GM23338 (cell line): ENCODE results near the gene ADD3. TPM values are rescaled to one million over a fixed set of nuclear protein-coding genes. Genes with fewer than 3 reads are reported as not detected.

ENCODE experiments used
- ATAC-seq: fragments of 200-7000 bp; cut with Tn5 transposase; 3 replicates; pipeline ENCODE4 v1.9.1; 2020
- DNase-seq: peaks from one replicate; pipeline ENCODE4 v3.0.0-alpha.2; 2015; ENCODE audit warnings: low spot score
- H2AFZ ChIP-seq: fragments of 200-600 bp; sonication (generic); 2 replicates; pipeline ENCODE4 v1.8.0; 2016; ENCODE audit warnings: antibody characterized with exemption, mild to moderate bottlenecking, moderate library complexity
- H3F3A ChIP-seq: fragments of 200-600 bp; sonication (generic); replicated peaks from 2 replicates; pipeline ENCODE4 v1.8.0; 2017; ENCODE audit warnings: antibody characterized with exemption, mixed run types, low read depth
- H3K27ac ChIP-seq: fragments of 200-600 bp; sonication (generic); 2 replicates; pipeline ENCODE4 v1.6.1; 2016; ENCODE audit warnings: low read depth
- H3K27me3 ChIP-seq: fragments of 200-600 bp; sonication (generic); 2 replicates; pipeline ENCODE4 v1.8.0; 2016; ENCODE audit warnings: mild to moderate bottlenecking, mixed run types, moderate library complexity; ENCODE audit not compliant: insufficient read depth
- H3K36me3 ChIP-seq: fragments of 200-600 bp; sonication (generic); 2 replicates; pipeline ENCODE4 v1.8.0; 2016; ENCODE audit warnings: mild to moderate bottlenecking; ENCODE audit not compliant: insufficient read depth
- H3K4me1 ChIP-seq: fragments of 200-600 bp; sonication (generic); 2 replicates; pipeline ENCODE4 v1.8.0; 2016; ENCODE audit warnings: mild to moderate bottlenecking, moderate library complexity; ENCODE audit not compliant: insufficient read depth
- H3K4me2 ChIP-seq: fragments of 200-600 bp; sonication (generic); 2 replicates; pipeline ENCODE4 v1.7.1; 2017; ENCODE audit warnings: mixed run types
- H3K4me3 ChIP-seq: fragments of 200-600 bp; sonication (generic); 2 replicates; pipeline ENCODE4 v1.6.1; 2016; ENCODE audit warnings: mixed run types
- H3K79me2 ChIP-seq: fragments of 200-600 bp; sonication (generic); replicated peaks from 2 replicates; pipeline ENCODE4 v1.8.0; 2017; ENCODE audit warnings: mild to moderate bottlenecking; ENCODE audit not compliant: insufficient read depth
- H3K9me2 ChIP-seq: fragments of 200-600 bp; sonication (generic); 2 replicates; pipeline ENCODE4 v1.8.0; 2017; ENCODE audit not compliant: insufficient read depth
- H4K20me1 ChIP-seq: fragments of 200-600 bp; sonication (generic); replicated peaks from 2 replicates; pipeline ENCODE4 v1.8.0; 2017; ENCODE audit warnings: mild to moderate bottlenecking; ENCODE audit not compliant: insufficient read depth
- H3K27ac Mint-ChIP-seq: 2 replicates; pipeline ENCODE4 v1.8.0; 2020; ENCODE audit warnings: inconsistent platforms, mild to moderate bottlenecking, moderate library complexity, mixed read lengths
- H3K27me3 Mint-ChIP-seq: 3 replicates; pipeline ENCODE4 v1.8.0; 2022; ENCODE audit warnings: low read depth, mild to moderate bottlenecking, moderate library complexity, mixed read lengths, inconsistent platforms; ENCODE audit not compliant: insufficient read depth, poor library complexity
- H3K36me3 Mint-ChIP-seq: 3 replicates; pipeline ENCODE4 v1.8.0; 2021; ENCODE audit warnings: low read depth, mild to moderate bottlenecking, inconsistent platforms, moderate library complexity, mixed read lengths
- H3K4me1 Mint-ChIP-seq: 3 replicates; pipeline ENCODE4 v1.8.0; 2020; ENCODE audit warnings: mild to moderate bottlenecking, inconsistent platforms, mixed read lengths
- H3K4me3 Mint-ChIP-seq: 3 replicates; pipeline ENCODE4 v1.8.0; 2021; ENCODE audit warnings: moderate library complexity, mild to moderate bottlenecking, inconsistent platforms, mixed read lengths
- H3K9me3 Mint-ChIP-seq: 3 replicates; pipeline ENCODE4 v1.8.0; 2020; ENCODE audit warnings: moderate library complexity, mild to moderate bottlenecking, inconsistent platforms, mixed read lengths
- CREB1 ChIP-seq: fragments of 250-450 bp; sonication (Bioruptor Pico); IDR thresholded peaks from 2 replicates; pipeline ENCODE4 v1.5.0; 2020; ENCODE audit warnings: low read depth, mild to moderate bottlenecking, moderate library complexity
- ETS1 ChIP-seq: IDR thresholded peaks from 2 replicates; pipeline ENCODE4 v1.6.1; 2016; ENCODE audit warnings: antibody characterized with exemption
- EZH2 ChIP-seq: fragments of 200-600 bp; sonication (generic); IDR thresholded peaks from one replicate; pipeline ENCODE4 v1.8.0; 2017; ENCODE audit warnings: antibody characterized with exemption, mild to moderate bottlenecking, low read depth; ENCODE audit not compliant: unreplicated experiment
- EZH2phosphoT487 ChIP-seq: fragments of 200-600 bp; sonication (generic); IDR thresholded peaks from one replicate; pipeline ENCODE4 v1.8.1; 2018; ENCODE audit warnings: antibody characterized with exemption; ENCODE audit not compliant: unreplicated experiment
- JUNB ChIP-seq: IDR thresholded peaks from one replicate; pipeline ENCODE4 v1.6.1; 2016; ENCODE audit warnings: antibody characterized with exemption; ENCODE audit not compliant: unreplicated experiment
- NANOG ChIP-seq: IDR thresholded peaks from 2 replicates; pipeline ENCODE4 v1.6.1; 2016; ENCODE audit warnings: antibody characterized with exemption, borderline replicate concordance
- POLR2AphosphoS5 ChIP-seq: IDR thresholded peaks from 2 replicates; pipeline ENCODE4 v1.6.1; 2016; ENCODE audit warnings: antibody characterized with exemption, low read depth
- STAT1 ChIP-seq: IDR thresholded peaks from one replicate; pipeline ENCODE4 v1.6.1; 2016; ENCODE audit warnings: antibody characterized with exemption; ENCODE audit not compliant: unreplicated experiment
- ZNF114 ChIP-seq: fragments of 250-450 bp; sonication (Bioruptor Pico); IDR thresholded peaks from 2 replicates; pipeline ENCODE4 v1.5.0; 2020; ENCODE audit warnings: mild to moderate bottlenecking, moderate library complexity
- ZNF331 ChIP-seq: fragments of 250-450 bp; sonication (Bioruptor Pico); IDR thresholded peaks from 2 replicates; pipeline ENCODE4 v1.5.0; 2020; ENCODE audit warnings: low read depth, mild to moderate bottlenecking, moderate library complexity
- polyA plus RNA-seq: library from polyadenylated mRNA; unstranded; fragments of >200 nt; fragmentation: Nextera tagmentation; extraction: Ambion mirVana; gene quantifications from 2 replicates; pipeline ENCODE4 v1.2.1, GENCODE V29; 2016
- total RNA-seq: library from RNA; depleted of rRNA; stranded (reverse); fragments of >200 nt; shearing (Covaris generic); gene quantifications from 2 replicates; pipeline ENCODE4 v1.2.3, GENCODE V29; 2014
- TF ChIP-seq, protein P1 (sequence below): IDR thresholded peaks from one replicate; pipeline ENCODE4 v1.6.1; 2018; ENCODE audit warnings: antibody characterized with exemption; ENCODE audit not compliant: unreplicated experiment
- TF ChIP-seq, protein P2 (sequence below): fragments of 250-450 bp; sonication (Bioruptor Pico); IDR thresholded peaks from 2 replicates; pipeline ENCODE4 v1.5.0; 2020; ENCODE audit warnings: mild to moderate bottlenecking, moderate library complexity
- TF ChIP-seq, protein P3 (sequence below), 2 experiments: fragments of 200-600 bp in 1 of 2; sonication (generic) in 1 of 2; conservative IDR thresholded peaks; 2 replicates each; pipeline versions ENCODE4 v1.5.1 to v1.6.1; 2016 to 2017; ENCODE audit warnings: antibody characterized with exemption in 2 of 2, low read depth in 2 of 2, mild to moderate bottlenecking in 2 of 2, moderate library complexity in 1 of 2

The ADD3 gene
- total and polyA plus RNA-seq, 2 experiments from 2014 or later, result 68.5 to 767 TPM

- H3K4me3 Mint-ChIP-seq, result no peak overlapping the region
- no peak overlapping the region for H3K4me3 ChIP-seq
- no peaks in the 10 kb centered on the region for H3K36me3 ChIP-seq
- no peak for TF ChIP-seq ETS1
- TF ChIP-seq EZH2phosphoT487, result no peak
- TF ChIP-seq CREB1 (CRISPR knock-in tag), result no peak
- TF ChIP-seq STAT1, result no peak
- no peak for TF ChIP-seq ZNF331 (CRISPR knock-in tag)
- TF ChIP-seq JUNB, result no peak
- TF ChIP-seq, protein P1, sequence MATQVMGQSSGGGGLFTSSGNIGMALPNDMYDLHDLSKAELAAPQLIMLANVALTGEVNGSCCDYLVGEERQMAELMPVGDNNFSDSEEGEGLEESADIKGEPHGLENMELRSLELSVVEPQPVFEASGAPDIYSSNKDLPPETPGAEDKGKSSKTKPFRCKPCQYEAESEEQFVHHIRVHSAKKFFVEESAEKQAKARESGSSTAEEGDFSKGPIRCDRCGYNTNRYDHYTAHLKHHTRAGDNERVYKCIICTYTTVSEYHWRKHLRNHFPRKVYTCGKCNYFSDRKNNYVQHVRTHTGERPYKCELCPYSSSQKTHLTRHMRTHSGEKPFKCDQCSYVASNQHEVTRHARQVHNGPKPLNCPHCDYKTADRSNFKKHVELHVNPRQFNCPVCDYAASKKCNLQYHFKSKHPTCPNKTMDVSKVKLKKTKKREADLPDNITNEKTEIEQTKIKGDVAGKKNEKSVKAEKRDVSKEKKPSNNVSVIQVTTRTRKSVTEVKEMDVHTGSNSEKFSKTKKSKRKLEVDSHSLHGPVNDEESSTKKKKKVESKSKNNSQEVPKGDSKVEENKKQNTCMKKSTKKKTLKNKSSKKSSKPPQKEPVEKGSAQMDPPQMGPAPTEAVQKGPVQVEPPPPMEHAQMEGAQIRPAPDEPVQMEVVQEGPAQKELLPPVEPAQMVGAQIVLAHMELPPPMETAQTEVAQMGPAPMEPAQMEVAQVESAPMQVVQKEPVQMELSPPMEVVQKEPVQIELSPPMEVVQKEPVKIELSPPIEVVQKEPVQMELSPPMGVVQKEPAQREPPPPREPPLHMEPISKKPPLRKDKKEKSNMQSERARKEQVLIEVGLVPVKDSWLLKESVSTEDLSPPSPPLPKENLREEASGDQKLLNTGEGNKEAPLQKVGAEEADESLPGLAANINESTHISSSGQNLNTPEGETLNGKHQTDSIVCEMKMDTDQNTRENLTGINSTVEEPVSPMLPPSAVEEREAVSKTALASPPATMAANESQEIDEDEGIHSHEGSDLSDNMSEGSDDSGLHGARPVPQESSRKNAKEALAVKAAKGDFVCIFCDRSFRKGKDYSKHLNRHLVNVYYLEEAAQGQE, result no peak
- TF ChIP-seq NANOG, result no peak
- TF ChIP-seq, protein P2, sequence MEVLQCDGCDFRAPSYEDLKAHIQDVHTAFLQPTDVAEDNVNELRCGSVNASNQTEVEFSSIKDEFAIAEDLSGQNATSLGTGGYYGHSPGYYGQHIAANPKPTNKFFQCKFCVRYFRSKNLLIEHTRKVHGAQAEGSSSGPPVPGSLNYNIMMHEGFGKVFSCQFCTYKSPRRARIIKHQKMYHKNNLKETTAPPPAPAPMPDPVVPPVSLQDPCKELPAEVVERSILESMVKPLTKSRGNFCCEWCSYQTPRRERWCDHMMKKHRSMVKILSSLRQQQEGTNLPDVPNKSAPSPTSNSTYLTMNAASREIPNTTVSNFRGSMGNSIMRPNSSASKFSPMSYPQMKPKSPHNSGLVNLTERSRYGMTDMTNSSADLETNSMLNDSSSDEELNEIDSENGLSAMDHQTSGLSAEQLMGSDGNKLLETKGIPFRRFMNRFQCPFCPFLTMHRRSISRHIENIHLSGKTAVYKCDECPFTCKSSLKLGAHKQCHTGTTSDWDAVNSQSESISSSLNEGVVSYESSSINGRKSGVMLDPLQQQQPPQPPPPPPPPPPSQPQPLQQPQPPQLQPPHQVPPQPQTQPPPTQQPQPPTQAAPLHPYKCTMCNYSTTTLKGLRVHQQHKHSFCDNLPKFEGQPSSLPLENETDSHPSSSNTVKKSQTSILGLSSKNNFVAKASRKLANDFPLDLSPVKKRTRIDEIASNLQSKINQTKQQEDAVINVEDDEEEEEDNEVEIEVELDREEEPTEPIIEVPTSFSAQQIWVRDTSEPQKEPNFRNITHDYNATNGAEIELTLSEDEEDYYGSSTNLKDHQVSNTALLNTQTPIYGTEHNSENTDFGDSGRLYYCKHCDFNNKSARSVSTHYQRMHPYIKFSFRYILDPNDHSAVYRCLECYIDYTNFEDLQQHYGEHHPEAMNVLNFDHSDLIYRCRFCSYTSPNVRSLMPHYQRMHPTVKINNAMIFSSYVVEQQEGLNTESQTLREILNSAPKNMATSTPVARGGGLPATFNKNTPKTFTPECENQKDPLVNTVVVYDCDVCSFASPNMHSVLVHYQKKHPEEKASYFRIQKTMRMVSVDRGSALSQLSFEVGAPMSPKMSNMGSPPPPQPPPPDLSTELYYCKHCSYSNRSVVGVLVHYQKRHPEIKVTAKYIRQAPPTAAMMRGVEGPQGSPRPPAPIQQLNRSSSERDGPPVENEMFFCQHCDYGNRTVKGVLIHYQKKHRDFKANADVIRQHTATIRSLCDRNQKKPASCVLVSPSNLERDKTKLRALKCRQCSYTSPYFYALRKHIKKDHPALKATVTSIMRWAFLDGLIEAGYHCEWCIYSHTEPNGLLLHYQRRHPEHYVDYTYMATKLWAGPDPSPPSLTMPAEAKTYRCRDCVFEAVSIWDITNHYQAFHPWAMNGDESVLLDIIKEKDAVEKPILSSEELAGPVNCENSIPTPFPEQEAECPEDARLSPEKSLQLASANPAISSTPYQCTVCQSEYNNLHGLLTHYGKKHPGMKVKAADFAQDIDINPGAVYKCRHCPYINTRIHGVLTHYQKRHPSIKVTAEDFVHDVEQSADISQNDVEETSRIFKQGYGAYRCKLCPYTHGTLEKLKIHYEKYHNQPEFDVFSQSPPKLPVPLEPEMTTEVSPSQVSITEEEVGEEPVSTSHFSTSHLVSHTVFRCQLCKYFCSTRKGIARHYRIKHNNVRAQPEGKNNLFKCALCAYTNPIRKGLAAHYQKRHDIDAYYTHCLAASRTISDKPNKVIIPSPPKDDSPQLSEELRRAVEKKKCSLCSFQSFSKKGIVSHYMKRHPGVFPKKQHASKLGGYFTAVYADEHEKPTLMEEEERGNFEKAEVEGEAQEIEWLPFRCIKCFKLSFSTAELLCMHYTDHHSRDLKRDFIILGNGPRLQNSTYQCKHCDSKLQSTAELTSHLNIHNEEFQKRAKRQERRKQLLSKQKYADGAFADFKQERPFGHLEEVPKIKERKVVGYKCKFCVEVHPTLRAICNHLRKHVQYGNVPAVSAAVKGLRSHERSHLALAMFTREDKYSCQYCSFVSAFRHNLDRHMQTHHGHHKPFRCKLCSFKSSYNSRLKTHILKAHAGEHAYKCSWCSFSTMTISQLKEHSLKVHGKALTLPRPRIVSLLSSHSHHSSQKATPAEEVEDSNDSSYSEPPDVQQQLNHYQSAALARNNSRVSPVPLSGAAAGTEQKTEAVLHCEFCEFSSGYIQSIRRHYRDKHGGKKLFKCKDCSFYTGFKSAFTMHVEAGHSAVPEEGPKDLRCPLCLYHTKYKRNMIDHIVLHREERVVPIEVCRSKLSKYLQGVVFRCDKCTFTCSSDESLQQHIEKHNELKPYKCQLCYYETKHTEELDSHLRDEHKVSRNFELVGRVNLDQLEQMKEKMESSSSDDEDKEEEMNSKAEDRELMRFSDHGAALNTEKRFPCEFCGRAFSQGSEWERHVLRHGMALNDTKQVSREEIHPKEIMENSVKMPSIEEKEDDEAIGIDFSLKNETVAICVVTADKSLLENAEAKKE (CRISPR knock-in tag), result no peak
- TF ChIP-seq EZH2, result no peak
- no peak for TF ChIP-seq ZNF114 (CRISPR knock-in tag)
- no peak for TF ChIP-seq POLR2AphosphoS5
- TF ChIP-seq, protein P3, sequence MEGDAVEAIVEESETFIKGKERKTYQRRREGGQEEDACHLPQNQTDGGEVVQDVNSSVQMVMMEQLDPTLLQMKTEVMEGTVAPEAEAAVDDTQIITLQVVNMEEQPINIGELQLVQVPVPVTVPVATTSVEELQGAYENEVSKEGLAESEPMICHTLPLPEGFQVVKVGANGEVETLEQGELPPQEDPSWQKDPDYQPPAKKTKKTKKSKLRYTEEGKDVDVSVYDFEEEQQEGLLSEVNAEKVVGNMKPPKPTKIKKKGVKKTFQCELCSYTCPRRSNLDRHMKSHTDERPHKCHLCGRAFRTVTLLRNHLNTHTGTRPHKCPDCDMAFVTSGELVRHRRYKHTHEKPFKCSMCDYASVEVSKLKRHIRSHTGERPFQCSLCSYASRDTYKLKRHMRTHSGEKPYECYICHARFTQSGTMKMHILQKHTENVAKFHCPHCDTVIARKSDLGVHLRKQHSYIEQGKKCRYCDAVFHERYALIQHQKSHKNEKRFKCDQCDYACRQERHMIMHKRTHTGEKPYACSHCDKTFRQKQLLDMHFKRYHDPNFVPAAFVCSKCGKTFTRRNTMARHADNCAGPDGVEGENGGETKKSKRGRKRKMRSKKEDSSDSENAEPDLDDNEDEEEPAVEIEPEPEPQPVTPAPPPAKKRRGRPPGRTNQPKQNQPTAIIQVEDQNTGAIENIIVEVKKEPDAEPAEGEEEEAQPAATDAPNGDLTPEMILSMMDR (conservative IDR thresholded peaks at IDR 0.05; ENCODE audit: low read depth in 2 of 2), result no peak
- no peak for ATAC-seq
- no peaks in the 10 kb centered on the region for H3F3A ChIP-seq
- H3K36me3 Mint-ChIP-seq, result no peaks in the 10 kb centered on the region
- no peak overlapping the region for H3K4me2 ChIP-seq
- H4K20me1 ChIP-seq, result peaks cover 14% of the 10 kb centered on the region; the same call in 1 of the 2 replicates
- no peaks in the 10 kb centered on the region for H3K9me3 Mint-ChIP-seq
- H3K79me2 ChIP-seq, result peaks cover 82% of the 10 kb centered on the region
- H3K27me3 ChIP-seq, result no peaks in the 10 kb centered on the region
- H3K9me2 ChIP-seq, result no peaks in the 10 kb centered on the region
- no peak overlapping the region for H3K27ac ChIP-seq
- peaks cover 14% of the 10 kb centered on the region for H3K4me1 ChIP-seq
- DNase-seq, result no peak
- no peak overlapping the region for H3K27ac Mint-ChIP-seq
- H3K27me3 Mint-ChIP-seq, result peaks cover 2% of the 10 kb centered on the region
- H3K4me1 Mint-ChIP-seq, result peaks cover 42% of the 10 kb centered on the region
- no peak overlapping the region for H2AFZ ChIP-seq
These were observed 67.2 kb downstream of the ADD3 start for GRCh38 chr10:110074758-110075671.
